Ureter (tissue), 1 donor: ENCODE data around the gene SLCO1C1. TPM values are rescaled to one million over a fixed set of nuclear protein-coding genes. Genes with fewer than 3 reads are reported as not detected.
"Not testable (repeated sequence)": the region's sequence is repeated elsewhere in the genome, so short reads cannot be mapped to it uniquely, and the experiment has no call there.

ENCODE experiments used
- DNase-seq: peaks from one replicate; pipeline ENCODE4 v3.0.0-alpha.2; 2020; ENCODE audit warnings: low spot score
- total RNA-seq: library from RNA; stranded (reverse); gene quantifications from one replicate; pipeline ENCODE4 v1.2.4, GENCODE V29; 2023
- donor health status: DM: yes; HTN: yes; CAD: no.

SLCO1C1 gene
- not detected for total RNA-seq

DNA sequence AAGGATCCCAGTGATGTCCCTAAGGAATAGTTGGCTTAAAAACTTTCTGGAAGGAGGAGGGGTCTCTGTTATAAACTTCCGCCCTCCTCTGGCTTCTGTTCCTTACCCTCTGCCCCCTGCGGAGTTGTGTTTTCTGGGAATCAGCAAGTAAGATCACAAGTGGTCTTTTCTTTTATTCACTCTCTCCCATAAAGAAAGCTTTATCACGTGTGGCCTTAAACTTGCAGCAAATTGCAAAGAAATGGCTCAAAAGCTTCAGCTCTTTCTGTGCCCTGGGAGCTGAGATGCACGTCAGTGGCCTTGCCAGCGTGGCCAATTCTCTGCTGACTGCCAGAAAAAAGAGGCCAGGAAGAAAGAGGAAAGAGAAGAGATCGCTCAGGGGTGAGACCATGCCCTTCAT lies at the start of gene SLCO1C1:
Gene SLCO1C1, plus strand, starts transcription at position 101 of the 400 bp plus-strand sequence. CDS start 4,245 bp downstream, outside the sequence.
- no peak for DNase-seq

DNA sequence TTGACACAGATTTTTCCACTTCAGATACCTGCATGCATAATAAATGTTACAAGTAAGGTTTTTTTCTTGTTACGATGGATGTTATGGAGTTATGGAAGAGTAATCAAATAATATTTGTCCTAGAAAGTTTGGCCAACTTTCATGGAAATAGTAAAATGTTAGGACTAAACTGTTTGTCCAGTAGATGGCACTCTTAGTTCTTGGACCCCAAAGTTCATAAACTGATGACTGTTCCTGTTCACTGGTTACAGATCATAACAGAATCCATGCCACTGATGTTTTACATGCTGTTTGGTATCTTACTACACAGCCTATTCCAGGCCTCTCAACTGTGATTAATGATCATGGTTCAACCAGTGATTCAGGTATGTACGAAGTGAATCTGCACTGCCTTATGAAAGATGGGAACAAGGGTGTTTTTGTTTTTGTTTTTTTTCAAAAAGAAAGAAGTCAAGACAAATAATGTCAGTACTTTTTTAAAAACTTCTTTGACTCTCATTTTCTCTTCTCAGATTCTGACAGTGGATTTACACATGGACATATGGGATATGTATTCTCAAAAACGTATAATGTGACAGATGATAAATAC lies 48.8 kb upstream of the SLCO1C1 start:
- no peak for DNase-seq

- no peak for DNase-seq
Measured at GRCh38 chr12:20653871-20654270, 41.3 kb upstream of the SLCO1C1 start.

DNA sequence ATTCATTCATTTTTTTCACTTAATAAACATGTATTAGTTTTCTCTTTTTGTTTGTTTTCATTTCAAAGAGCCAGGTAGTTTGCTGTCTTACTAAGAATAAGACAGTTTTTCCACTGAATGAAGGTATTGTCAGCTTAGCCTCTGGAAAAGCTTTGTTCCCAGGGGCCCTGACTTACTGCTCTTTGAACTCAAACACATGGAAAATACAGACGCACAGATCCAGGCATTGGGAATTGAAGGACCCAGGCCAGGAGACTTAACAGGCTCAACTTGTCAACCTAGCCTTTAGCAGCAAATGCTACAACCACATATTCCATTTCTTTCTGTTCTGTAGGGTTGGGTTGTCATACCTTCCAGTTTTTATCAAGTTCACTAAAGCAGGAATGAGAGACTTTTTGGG lies 38.5 kb upstream of the SLCO1C1 start:
- no peak for DNase-seq

DNA sequence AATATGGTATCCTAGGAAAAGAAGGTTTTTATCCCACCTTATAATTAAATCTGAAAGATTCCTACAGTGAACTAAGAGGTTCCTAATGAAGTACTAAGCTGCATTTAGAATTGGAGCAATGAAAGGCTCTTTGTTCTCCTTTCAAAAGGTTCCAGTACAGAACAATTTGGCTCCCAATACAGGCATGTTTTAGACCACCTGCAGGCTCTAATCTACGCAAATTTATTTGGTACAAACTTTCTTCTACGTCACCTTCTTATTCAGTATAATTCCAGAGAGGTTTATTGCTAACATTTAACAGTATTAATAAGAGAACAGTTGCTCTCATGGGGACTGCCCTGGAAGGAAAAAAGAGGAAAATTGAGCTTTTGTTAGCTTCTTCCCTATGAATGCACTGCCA lies 37.6 kb upstream of the SLCO1C1 start:
- DNase-seq = no peak

DNA sequence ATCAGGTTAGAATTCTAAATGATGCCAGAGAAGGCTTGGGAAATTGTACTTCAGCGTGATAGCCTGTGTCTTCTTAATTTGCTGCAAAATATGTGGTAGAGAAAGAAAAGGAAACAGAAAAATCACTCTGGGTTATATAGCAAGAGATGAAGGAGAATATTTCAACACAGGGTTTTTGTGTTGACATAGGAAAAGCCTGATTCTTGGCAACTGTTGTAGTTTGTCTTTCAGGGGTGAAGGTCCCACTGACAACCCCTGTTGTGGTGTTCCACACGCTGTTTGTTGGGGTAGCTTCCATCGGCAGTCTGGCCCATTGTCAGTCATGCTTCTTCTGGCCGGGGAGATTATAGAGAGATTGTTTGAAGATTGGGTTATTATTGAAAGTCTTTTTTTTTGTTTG lies 13.8 kb upstream of the SLCO1C1 start:
- DNase-seq = no peak

DNA sequence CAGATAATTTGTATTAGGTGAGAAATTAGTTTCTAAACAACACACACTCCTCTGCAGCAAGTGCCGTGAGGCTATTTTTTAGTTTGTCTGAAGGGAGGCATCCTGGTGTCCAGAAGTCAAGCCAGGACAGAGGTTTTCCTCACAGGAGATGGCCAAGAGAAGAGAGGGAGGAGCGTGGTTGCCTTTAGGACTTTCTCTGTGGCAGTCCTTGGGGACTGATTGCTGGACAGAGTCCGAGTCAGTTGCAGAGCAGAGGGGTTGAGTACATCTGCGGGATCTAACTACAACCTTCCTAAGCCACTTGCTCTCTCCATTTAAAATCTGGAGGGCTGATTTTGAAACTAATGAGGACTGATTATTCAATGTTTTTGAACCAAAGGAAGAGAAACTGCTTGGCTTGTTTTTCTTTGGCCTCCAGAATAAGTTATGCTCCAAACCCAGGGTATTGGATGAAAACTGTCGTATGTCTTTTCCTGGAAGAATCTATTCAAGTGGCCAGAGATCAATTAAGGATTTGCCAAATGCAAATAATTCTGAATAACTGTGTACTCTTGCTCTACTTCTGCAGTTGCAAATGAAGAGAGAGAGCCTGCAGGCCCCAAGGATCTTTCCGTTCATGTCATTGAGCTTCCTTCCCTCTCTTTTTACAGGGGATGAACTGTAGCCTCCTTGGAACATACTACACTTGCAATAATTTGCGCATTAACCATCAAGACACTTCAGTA lies 1.2 kb downstream of the SLCO1C1 start:
- DNase-seq = no peak

DNA sequence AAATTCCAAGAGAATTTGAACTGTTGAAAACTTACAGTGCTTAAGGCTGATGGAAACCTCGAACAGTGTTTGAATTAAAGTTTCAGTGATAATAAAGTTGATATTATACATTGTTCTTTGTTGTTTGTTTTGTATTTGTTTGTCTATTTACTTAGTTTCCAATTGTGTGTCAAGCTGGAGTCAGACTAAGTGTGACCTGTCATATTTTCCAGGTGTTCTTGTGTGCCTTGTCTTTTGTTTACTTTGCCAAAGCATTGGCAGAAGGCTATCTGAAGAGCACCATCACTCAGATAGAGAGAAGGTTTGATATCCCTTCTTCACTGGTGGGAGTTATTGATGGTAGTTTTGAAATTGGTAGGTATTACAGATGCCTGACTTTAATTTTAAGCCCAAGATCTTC lies 6.0 kb downstream of the SLCO1C1 start:
- DNase-seq = no peak

DNA sequence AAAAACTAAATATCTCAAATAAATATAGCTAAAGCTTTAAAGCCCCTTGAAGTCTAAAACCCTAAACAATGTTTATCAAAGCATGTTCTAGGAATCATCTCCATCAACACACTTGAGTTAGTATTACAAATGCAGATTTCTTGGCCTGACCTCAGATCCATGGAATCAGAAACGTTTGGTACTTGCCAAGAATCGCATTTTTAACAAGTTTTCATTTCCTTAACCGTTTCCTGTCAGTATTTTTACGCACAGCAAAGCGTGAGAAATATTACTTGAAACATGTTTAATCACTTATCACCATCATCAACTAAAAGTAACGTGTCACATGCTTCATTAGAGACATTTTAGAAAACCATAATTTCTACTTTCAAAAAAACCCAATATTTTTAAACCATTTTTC lies 9.7 kb downstream of the SLCO1C1 start:
- DNase-seq = no peak

- DNase-seq = no peak
Measured at GRCh38 chr12:20711846-20712245, 16.7 kb downstream of the SLCO1C1 start.

DNA sequence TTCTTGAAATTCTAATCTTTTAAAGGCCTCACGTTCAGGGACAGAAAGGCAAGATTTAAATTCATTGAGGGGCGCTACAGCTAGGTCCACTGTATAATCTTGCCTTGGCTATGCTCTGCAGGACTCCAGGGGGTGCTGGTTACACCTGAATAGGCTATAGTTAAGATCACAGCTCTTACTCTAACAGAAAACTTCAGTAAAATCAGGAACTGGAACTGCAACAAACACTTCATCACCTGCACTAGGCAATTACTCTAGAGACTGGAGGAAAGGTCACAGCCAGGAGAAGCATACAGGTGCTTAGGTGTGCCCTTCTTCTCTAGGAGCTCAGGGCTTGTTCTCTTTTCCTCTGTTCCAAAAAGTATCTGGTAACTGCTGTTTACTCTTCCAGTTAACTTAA lies 20.9 kb downstream of the SLCO1C1 start:
- no peak for DNase-seq

DNA sequence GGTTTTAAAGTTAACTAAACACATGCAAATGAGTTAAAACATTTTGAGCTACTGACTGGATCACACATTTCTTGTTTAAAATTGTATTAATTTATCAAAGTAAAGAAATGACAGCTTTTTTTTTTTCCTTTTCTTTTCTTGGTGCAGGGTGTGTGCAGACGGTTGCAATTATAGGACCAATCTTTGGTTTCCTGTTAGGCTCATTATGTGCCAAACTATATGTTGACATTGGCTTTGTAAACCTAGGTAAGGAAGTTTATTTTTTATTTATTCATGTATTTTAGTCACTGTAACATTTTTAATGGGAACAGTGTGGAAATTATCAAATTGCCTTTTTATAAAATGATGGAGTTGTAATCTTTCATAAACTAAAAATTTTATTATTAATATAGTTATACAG lies 21.9 kb downstream of the SLCO1C1 start:
- no peak for DNase-seq

DNA sequence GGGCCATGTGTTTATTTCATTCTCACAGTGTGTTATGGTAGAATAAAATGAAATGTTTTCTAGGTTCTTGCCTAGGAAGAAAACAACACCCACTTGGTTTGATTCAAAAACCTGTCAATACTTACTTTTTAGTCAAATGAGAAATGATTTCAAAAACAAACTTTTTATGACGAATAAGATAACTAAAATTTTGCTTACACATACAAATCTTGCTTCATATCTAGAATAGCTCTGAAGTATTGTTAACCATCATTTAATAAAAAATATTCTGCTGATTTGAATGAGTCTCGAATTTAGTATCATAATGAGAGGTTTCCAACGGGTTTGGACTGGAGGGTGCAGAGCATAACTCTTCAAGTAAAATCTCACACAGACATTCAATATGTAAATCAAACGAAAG lies 23.2 kb downstream of the SLCO1C1 start:
- DNase-seq = no peak

DNA sequence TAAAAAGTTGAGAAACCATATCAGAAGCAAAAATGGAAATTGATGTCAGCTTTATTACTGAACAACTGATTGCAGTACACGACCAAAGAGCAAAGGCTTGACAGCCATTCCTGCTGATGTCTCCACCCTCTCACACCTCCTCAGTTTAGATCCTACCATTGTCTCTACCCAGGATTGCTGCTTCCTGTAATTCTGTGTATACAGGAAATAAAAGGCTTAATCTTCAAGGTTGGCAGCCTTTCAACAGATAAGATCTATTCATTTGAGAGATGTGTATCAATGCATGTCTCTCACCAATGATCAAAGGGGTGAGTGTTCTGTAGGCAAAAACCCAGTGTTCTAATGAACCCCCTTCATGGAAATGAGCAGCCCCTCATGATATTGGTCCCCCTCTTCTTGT lies 27.0 kb downstream of the SLCO1C1 start:
- DNase-seq = no peak

GRCh38 chr12:20731274-20731673 lies 36.1 kb downstream of the SLCO1C1 start:
- no peak for DNase-seq

GRCh38 chr12:20740972-20741371 lies 45.8 kb downstream of the SLCO1C1 start:
- no peak for DNase-seq

GRCh38 chr12:20748198-20748597 lies 53.1 kb downstream of the SLCO1C1 start:
- DNase-seq = no peak

GRCh38 chr12:20751046-20751445 lies 55.9 kb downstream of the SLCO1C1 start:
- no peak for DNase-seq

- DNase-seq = no peak
Measured at GRCh38 chr12:20777420-20777819, 82.3 kb downstream of the SLCO1C1 start.

DNA sequence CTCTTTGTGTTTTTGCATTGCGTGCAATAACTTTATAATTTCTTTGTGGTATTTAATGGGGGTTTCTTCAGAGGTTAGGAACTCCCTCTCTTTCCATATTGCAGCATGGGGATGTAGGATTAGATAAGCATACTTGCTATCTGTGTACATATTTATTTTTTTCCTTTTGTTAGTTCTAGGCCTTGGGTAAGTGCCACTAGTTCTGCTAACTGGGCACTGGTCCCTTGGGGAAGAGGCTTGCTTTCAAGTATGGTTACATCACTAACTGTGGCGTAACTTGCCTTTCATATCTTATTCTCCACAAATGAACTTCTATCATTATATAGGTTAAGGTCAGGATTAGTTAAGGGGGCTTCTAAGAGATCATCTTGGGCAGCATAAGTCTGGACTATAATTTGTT lies 83.8 kb downstream of the SLCO1C1 start:
- no peak for DNase-seq

DNA sequence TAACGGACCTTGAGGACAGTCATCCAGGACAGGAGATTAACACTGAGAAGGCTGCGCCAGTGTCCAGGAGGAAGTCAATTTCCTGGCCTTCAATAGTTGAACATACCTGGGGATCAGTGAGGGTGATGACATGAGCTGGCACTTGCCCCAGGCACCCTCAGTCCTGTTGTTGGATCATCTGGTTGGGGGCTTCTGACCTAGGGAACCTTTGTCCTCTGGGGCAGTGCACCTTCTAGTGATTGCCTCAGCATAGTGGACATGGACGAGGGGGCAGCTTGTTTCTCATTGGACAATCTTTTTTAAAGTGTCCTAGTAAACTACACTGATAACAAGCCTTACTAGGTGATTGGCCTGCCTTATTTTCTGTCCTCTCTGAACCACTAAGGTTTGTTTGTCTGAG lies 84.8 kb downstream of the SLCO1C1 start:
- DNase-seq = not testable (repeated sequence)

- DNase-seq = not testable (repeated sequence)
Measured at GRCh38 chr12:20783796-20784357, 88.7 kb downstream of the SLCO1C1 start.

DNA sequence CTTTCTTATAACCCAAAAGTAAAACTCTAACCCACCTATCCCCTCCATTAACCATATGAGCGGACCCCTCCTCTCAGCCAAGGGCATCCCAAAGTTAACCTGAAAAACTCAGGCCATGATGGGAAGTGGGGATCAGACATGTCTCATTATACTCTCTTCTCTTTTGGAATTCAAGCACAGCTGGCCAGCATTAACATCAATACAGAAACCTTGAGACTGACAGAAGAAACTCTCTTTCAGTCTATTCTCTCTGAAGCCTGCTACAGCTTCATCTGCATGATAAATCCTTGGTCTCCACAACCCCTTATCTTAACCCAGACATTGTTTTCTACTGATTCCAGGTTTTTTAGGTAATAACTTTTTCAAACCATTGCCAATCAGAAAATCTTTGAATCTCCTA lies 97.8 kb downstream of the SLCO1C1 start:
- DNase-seq = no peak
